ENCODE measurements around the gene THEM4. TPM values are rescaled to one million over a fixed set of nuclear protein-coding genes. Genes with fewer than 3 reads are reported as not detected.

Gene THEM4
- total RNA-seq, 2 donors from 2014 or later, result 6.6 to 7.7 TPM

DNA sequence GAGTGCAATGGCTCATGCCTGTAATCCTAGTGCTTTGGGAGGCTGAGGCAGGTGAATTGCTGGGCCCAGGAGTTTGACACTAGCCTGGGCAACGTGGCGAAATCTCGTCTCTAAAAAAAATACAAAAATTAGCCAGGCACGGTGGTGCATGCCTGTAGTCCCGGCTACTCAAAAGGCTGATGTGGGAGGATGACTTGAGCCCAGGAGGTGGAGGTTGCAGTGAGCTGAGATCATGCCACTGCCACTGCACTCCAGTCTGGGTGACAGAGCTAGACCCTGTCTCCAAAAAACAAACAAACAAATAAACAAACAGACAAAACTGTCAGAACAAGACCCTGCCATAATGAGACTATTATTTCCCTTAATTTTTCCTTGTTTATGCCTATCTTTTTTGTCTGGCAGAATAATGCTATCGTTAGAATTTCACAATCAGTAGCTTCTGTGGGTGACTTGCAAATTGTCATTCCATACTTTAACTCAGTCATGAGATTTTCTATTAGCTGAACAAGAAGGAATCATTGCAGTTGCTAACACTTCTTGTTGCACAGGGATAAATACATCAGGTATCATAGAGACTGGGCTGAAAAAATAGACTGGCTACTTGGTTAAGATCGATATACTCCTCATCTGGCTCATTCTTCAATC, 7.5 kb upstream of the THEM4 start:
- TF ChIP-seq, protein P1, sequence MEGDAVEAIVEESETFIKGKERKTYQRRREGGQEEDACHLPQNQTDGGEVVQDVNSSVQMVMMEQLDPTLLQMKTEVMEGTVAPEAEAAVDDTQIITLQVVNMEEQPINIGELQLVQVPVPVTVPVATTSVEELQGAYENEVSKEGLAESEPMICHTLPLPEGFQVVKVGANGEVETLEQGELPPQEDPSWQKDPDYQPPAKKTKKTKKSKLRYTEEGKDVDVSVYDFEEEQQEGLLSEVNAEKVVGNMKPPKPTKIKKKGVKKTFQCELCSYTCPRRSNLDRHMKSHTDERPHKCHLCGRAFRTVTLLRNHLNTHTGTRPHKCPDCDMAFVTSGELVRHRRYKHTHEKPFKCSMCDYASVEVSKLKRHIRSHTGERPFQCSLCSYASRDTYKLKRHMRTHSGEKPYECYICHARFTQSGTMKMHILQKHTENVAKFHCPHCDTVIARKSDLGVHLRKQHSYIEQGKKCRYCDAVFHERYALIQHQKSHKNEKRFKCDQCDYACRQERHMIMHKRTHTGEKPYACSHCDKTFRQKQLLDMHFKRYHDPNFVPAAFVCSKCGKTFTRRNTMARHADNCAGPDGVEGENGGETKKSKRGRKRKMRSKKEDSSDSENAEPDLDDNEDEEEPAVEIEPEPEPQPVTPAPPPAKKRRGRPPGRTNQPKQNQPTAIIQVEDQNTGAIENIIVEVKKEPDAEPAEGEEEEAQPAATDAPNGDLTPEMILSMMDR (IDR thresholded peaks at IDR 0.05), result no peak
- no peaks in the 10 kb centered on the region for H3K27me3 ChIP-seq
- no peaks in the 10 kb centered on the region for H3K36me3 ChIP-seq
- no peak overlapping the region for H3K9ac ChIP-seq (ENCODE audit: low read depth in 2 of 2, low read length in 2 of 2)
- no peak overlapping the region for H3K27ac ChIP-seq
- no peaks in the 10 kb centered on the region for H3K4me1 ChIP-seq
- no peaks in the 10 kb centered on the region for H3K9me3 ChIP-seq
- no peak for DNase-seq
- no peak overlapping the region for H3K4me3 ChIP-seq
- intact Hi-C loops (cut with DNase I), result no loop called here

DNA sequence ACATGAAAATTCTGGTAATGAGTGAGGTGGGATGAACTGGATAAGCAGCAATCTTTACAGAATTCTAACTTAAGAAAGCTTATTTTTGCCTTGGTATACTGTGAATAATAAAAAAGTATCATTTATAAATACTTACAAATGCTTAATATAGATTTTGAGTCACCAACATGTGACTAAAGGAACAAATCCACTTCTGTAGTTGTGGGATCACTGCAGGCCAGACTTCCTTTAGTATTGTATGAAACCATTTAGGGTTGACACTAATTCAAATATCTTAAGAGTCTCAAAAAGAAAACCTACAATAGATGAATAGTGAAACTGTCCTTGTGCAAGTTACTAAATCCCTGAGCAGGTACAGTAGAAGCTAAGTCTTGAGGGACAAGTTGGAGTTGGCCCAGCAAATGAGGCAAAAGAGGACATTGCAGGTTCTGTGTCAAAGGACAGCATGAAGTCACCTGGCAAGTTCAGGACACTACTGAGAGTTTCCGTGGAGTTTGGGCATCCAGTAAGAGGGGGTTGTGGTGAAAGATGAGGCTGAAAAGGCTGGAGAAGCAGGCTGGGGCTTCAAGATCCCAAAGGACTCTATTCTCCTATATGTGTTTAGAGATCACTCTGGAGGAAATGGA, 5.9 kb upstream of the THEM4 start:
- H3K9me3 ChIP-seq, result no peaks in the 10 kb centered on the region
- H3K4me1 ChIP-seq, result no peaks in the 10 kb centered on the region
- TF ChIP-seq, protein P1 (IDR thresholded peaks at IDR 0.05), result no peak
- H3K36me3 ChIP-seq, result no peaks in the 10 kb centered on the region
- intact Hi-C loops (cut with DNase I), result no loop called here
- H3K27ac ChIP-seq, result no peak overlapping the region
- DNase-seq, result no peak
- no peak overlapping the region for H3K9ac ChIP-seq (ENCODE audit: low read depth in 2 of 2, low read length in 2 of 2)
- H3K4me3 ChIP-seq, result no peak overlapping the region
- H3K27me3 ChIP-seq, result no peaks in the 10 kb centered on the region

DNA sequence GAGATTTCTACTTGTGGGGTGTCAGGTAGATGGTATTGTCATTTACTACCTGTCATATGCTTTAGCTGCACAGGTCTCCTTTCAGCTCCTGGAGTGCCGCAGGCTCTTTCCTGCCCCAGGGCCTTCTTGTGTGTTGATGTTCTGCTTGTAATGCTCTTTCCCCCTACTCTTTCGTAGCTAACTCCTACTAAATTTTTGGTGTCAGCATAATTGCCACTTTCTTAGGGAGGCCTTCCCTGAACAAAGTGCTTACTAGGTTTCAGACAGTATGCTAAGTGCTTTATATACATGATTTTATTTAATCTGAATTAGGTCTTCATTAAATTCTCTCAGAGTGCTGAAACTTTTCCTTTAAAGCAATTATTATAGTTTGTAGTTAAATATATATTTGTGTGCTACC, 4.8 kb upstream of the THEM4 start:
- no peak overlapping the region for H3K9ac ChIP-seq (ENCODE audit: low read depth in 2 of 2, low read length in 2 of 2)
- no peaks in the 10 kb centered on the region for H3K4me1 ChIP-seq
- intact Hi-C loops (cut with DNase I), result no loop called here
- no peaks in the 10 kb centered on the region for H3K9me3 ChIP-seq
- no peak overlapping the region for H3K4me3 ChIP-seq
- H3K27ac ChIP-seq, result no peak overlapping the region
- H3K36me3 ChIP-seq, result no peaks in the 10 kb centered on the region
- H3K27me3 ChIP-seq, result no peaks in the 10 kb centered on the region
- DNase-seq, result no peak
- TF ChIP-seq, protein P1 (IDR thresholded peaks at IDR 0.05), result no peak

- intact Hi-C loops (cut with DNase I), result no loop called here
- Histone ChIP-seq H3K4me1 (no peaks in the 10 kb centered on the region), H3K27ac (no peak overlapping the region), H3K27me3 (no peaks in the 10 kb centered on the region), H3K4me3 (no peak overlapping the region), H3K9me3 (no peaks in the 10 kb centered on the region), H3K9ac (ENCODE audit: low read depth in 2 of 2, low read length in 2 of 2) (no peak overlapping the region), H3K36me3 (no peaks in the 10 kb centered on the region)
- DNase-seq, result no peak
- TF ChIP-seq, protein P1 (IDR thresholded peaks at IDR 0.05), result no peak
Observed at GRCh38 chr1:151912973-151913372, 3.7 kb upstream of the THEM4 start.

GRCh38 chr1:151908228-151908691, 1.1 kb downstream of the THEM4 start:
- Histone ChIP-seq H3K27me3 (no peaks in the 10 kb centered on the region), H3K9ac (ENCODE audit: low read depth in 2 of 2, low read length in 2 of 2) (no peak overlapping the region), H3K4me3 (peak overlapping the region; percentile 48), H3K9me3 (peaks cover 3% of the 10 kb centered on the region), H3K36me3 (no peaks in the 10 kb centered on the region), H3K27ac (no peak overlapping the region), H3K4me1 (no peaks in the 10 kb centered on the region)
- TF ChIP-seq, protein P1 (IDR thresholded peaks at IDR 0.05), result no peak
- intact Hi-C loops (cut with DNase I), result no loop called here
- DNase-seq, result no peak

All from colonic mucosa (tissue), 4 donors.